Mucosa of stomach (tissue), 1 donor: ENCODE data around the gene RGS7.

ENCODE experiments used
- H3K27me3 ChIP-seq: one replicate; pipeline ENCODE4 v1.7.0; 2013; ENCODE audit warnings: mild to moderate bottlenecking, low read length; ENCODE audit not compliant: control insufficient read depth, insufficient read depth
- H3K36me3 ChIP-seq: one replicate; pipeline ENCODE4 v1.7.0; 2013; ENCODE audit warnings: low read length; ENCODE audit not compliant: control insufficient read depth, insufficient read depth
- H3K4me1 ChIP-seq: one replicate; pipeline ENCODE4 v1.7.0; 2013; ENCODE audit warnings: mild to moderate bottlenecking, low read length; ENCODE audit not compliant: control insufficient read depth, insufficient read depth
- H3K4me3 ChIP-seq: one replicate; pipeline ENCODE4 v1.7.0; 2013; ENCODE audit warnings: low read length
- H3K9ac ChIP-seq: one replicate; pipeline ENCODE4 v1.7.0; 2013; ENCODE audit warnings: mild to moderate bottlenecking, low read length, moderate library complexity
- H3K9me3 ChIP-seq: one replicate; pipeline ENCODE4 v1.7.0; 2013; ENCODE audit warnings: mild to moderate bottlenecking, low read length, moderate library complexity; ENCODE audit not compliant: control insufficient read depth
- donor health status: Pancreatic carcinoma.

The RGS7 gene

GRCh38 chr1:240869071-240869470 is 487.9 kb downstream of the RGS7 start:
- no peaks in the 10 kb centered on the region for H3K36me3 ChIP-seq
- H3K9ac ChIP-seq: no peak overlapping the region
- H3K9me3 ChIP-seq: no peaks in the 10 kb centered on the region
- no peaks in the 10 kb centered on the region for H3K27me3 ChIP-seq
- no peaks in the 10 kb centered on the region for H3K4me1 ChIP-seq
- no peak overlapping the region for H3K4me3 ChIP-seq

GRCh38 chr1:240866724-240867123 is 490.3 kb downstream of the RGS7 start:
- Histone ChIP-seq H3K9me3 (no peaks in the 10 kb centered on the region), H3K4me3 (no peak overlapping the region), H3K27me3 (no peaks in the 10 kb centered on the region), H3K9ac (no peak overlapping the region), H3K36me3 (no peaks in the 10 kb centered on the region), H3K4me1 (no peaks in the 10 kb centered on the region)

- H3K4me3 ChIP-seq: no peak overlapping the region
- no peak overlapping the region for H3K9ac ChIP-seq
- no peaks in the 10 kb centered on the region for H3K36me3 ChIP-seq
- H3K9me3 ChIP-seq: no peaks in the 10 kb centered on the region
- no peaks in the 10 kb centered on the region for H3K4me1 ChIP-seq
- H3K27me3 ChIP-seq: no peaks in the 10 kb centered on the region
These were observed 497.0 kb downstream of the RGS7 start for GRCh38 chr1:240860023-240860422.

GRCh38 chr1:240854367-240854766 is 502.6 kb downstream of the RGS7 start:
- Histone ChIP-seq H3K4me3 (no peak overlapping the region), H3K4me1 (no peaks in the 10 kb centered on the region), H3K27me3 (no peaks in the 10 kb centered on the region), H3K9ac (no peak overlapping the region), H3K9me3 (no peaks in the 10 kb centered on the region), H3K36me3 (no peaks in the 10 kb centered on the region)

- Histone ChIP-seq H3K9me3 (no peaks in the 10 kb centered on the region), H3K4me1 (no peaks in the 10 kb centered on the region), H3K27me3 (no peaks in the 10 kb centered on the region), H3K4me3 (no peak overlapping the region), H3K9ac (no peak overlapping the region), H3K36me3 (no peaks in the 10 kb centered on the region)
These were observed 509.7 kb downstream of the RGS7 start for GRCh38 chr1:240847325-240847724.

- H3K9ac ChIP-seq: no peak overlapping the region
- no peaks in the 10 kb centered on the region for H3K27me3 ChIP-seq
- no peaks in the 10 kb centered on the region for H3K36me3 ChIP-seq
- H3K9me3 ChIP-seq: no peaks in the 10 kb centered on the region
- no peak overlapping the region for H3K4me3 ChIP-seq
- H3K4me1 ChIP-seq: no peaks in the 10 kb centered on the region
These were observed 512.5 kb downstream of the RGS7 start for GRCh38 chr1:240844486-240844885.

- H3K9me3 ChIP-seq: no peaks in the 10 kb centered on the region
- no peak overlapping the region for H3K9ac ChIP-seq
- no peak overlapping the region for H3K4me3 ChIP-seq
- no peaks in the 10 kb centered on the region for H3K4me1 ChIP-seq
- no peaks in the 10 kb centered on the region for H3K27me3 ChIP-seq
- H3K36me3 ChIP-seq: no peaks in the 10 kb centered on the region
These were observed 513.2 kb downstream of the RGS7 start for GRCh38 chr1:240843798-240844197.

GRCh38 chr1:240836271-240836670 is 520.7 kb downstream of the RGS7 start:
- Histone ChIP-seq H3K9ac (no peak overlapping the region), H3K36me3 (no peaks in the 10 kb centered on the region), H3K9me3 (no peaks in the 10 kb centered on the region), H3K4me1 (no peaks in the 10 kb centered on the region), H3K27me3 (no peaks in the 10 kb centered on the region), H3K4me3 (no peak overlapping the region)

- Histone ChIP-seq H3K27me3 (no peaks in the 10 kb centered on the region), H3K36me3 (no peaks in the 10 kb centered on the region), H3K4me3 (no peak overlapping the region), H3K9me3 (no peaks in the 10 kb centered on the region), H3K9ac (no peak overlapping the region), H3K4me1 (no peaks in the 10 kb centered on the region)
These were observed 521.7 kb downstream of the RGS7 start for GRCh38 chr1:240835291-240835690.

GRCh38 chr1:240833075-240833474 is 523.9 kb downstream of the RGS7 start:
- no peaks in the 10 kb centered on the region for H3K27me3 ChIP-seq
- H3K9ac ChIP-seq: no peak overlapping the region
- H3K4me1 ChIP-seq: no peaks in the 10 kb centered on the region
- no peak overlapping the region for H3K4me3 ChIP-seq
- H3K36me3 ChIP-seq: no peaks in the 10 kb centered on the region
- H3K9me3 ChIP-seq: no peaks in the 10 kb centered on the region

GRCh38 chr1:240831922-240832321 is 525.1 kb downstream of the RGS7 start:
- no peak overlapping the region for H3K4me3 ChIP-seq
- no peak overlapping the region for H3K9ac ChIP-seq

GRCh38 chr1:240831191-240831631 is 525.8 kb downstream of the RGS7 start:
- H3K9me3 ChIP-seq: no peaks in the 10 kb centered on the region
- H3K4me3 ChIP-seq: no peak overlapping the region
- no peaks in the 10 kb centered on the region for H3K36me3 ChIP-seq
- H3K4me1 ChIP-seq: no peaks in the 10 kb centered on the region
- H3K9ac ChIP-seq: no peak overlapping the region
- H3K27me3 ChIP-seq: no peaks in the 10 kb centered on the region

More at GRCh38 chr1:240831922-240832321, 525.1 kb downstream of the RGS7 start:
- Histone ChIP-seq H3K9me3 (no peaks in the 10 kb centered on the region), H3K36me3 (no peaks in the 10 kb centered on the region), H3K4me1 (no peaks in the 10 kb centered on the region), H3K27me3 (no peaks in the 10 kb centered on the region)

GRCh38 chr1:240829487-240829886 is 527.5 kb downstream of the RGS7 start:
- H3K4me1 ChIP-seq: no peaks in the 10 kb centered on the region
- no peaks in the 10 kb centered on the region for H3K9me3 ChIP-seq
- H3K27me3 ChIP-seq: no peaks in the 10 kb centered on the region
- no peaks in the 10 kb centered on the region for H3K36me3 ChIP-seq
- H3K4me3 ChIP-seq: no peak overlapping the region
- no peak overlapping the region for H3K9ac ChIP-seq
